Measurements from ENCODE around the gene NDFIP1.

GRCh38 chr5:142078221-142078620 lies 30.4 kb upstream of the NDFIP1 start:
- TF ChIP-seq GATA2 (IDR thresholded peaks at IDR 0.05; ENCODE audit: low read depth, low read length) (no peak), GATA3 (IDR thresholded peaks at IDR 0.05; ENCODE audit: low read depth, low read length) (no peak)
